Stomach (tissue), 9 donors: ENCODE data around the gene HAUS5. TPM values are rescaled to one million over a fixed set of nuclear protein-coding genes. Genes with fewer than 3 reads are reported as not detected.
"Not testable (repeated sequence)": the region's sequence is repeated elsewhere in the genome, so short reads cannot be mapped to it uniquely, and the experiment has no call there.

Source experiments
- DNase-seq, 2 donors: peaks; one replicate each; pipeline versions ENCODE4 v3.0.0 to v3.0.0-alpha.2; 2013 to 2019
- H3K27ac ChIP-seq, 5 donors: fragments of 200-600 bp in 4 of 5; sonication (generic) in 4 of 5; one replicate each; pipeline ENCODE4 v1.5.1; 2013 to 2019; ENCODE audit warnings: mild to moderate bottlenecking in 1 of 5, moderate library complexity in 1 of 5
- H3K27me3 ChIP-seq, 3 donors: fragments of 200-600 bp; sonication (generic); one replicate each; pipeline ENCODE4 v1.5.1; 2017 to 2019; ENCODE audit warnings: mixed run types in 1 of 3
- H3K36me3 ChIP-seq, 4 donors: fragments of 200-600 bp; sonication (generic); 1 replicate in 3 of 4; 2 replicates in 1 of 4; pipeline ENCODE4 v1.5.1; 2016 to 2019
- H3K4me1 ChIP-seq, 4 donors: fragments of 200-600 bp; sonication (generic); one replicate each; pipeline ENCODE4 v1.5.1; 2016 to 2019
- H3K4me3 ChIP-seq, 4 donors: fragments of 200-600 bp; sonication (generic) in 3 of 4; one replicate each; pipeline ENCODE4 v1.5.1; 2016 to 2019; ENCODE audit warnings: mild to moderate bottlenecking in 1 of 4
- H3K9me3 ChIP-seq, 4 donors: fragments of 200-600 bp; sonication (generic); one replicate each; pipeline ENCODE4 v1.5.1; 2016 to 2019
- CTCF ChIP-seq, 7 experiments: fragments of 450-650 bp in 4 of 7; fragments of 200-600 bp in 3 of 7; sonication (generic) in 3 of 7; IDR thresholded peaks; one replicate each; pipeline ENCODE4 v1.5.1; 2016 to 2019; ENCODE audit warnings: antibody characterized with exemption in 7 of 7, control low read depth in 2 of 7, mild to moderate bottlenecking in 1 of 7
- EP300 ChIP-seq: sonication (generic); formaldehyde crosslinking; IDR thresholded peaks from one replicate; pipeline ENCODE4 v1.6.1; 2017; ENCODE audit warnings: antibody characterized with exemption
- POLR2A ChIP-seq, 4 donors: fragments of 450-650 bp; IDR thresholded peaks; one replicate each; pipeline ENCODE4 v1.6.1; 2016; ENCODE audit warnings: antibody characterized with exemption in 4 of 4, control low read depth in 2 of 4, mild to moderate bottlenecking in 1 of 4, moderate library complexity in 1 of 4
- POLR2AphosphoS5 ChIP-seq, 3 donors: sonication (generic); formaldehyde crosslinking; IDR thresholded peaks; one replicate each; pipeline ENCODE4 v1.6.1; 2016; ENCODE audit warnings: antibody characterized with exemption in 3 of 3
- WGBS, 5 donors: extraction: QIAGEN DNeasy Blood & Tissue Kit in 3 of 5; methylation state at CpG; one replicate each; pipeline versions ENCODE4 v1.1.5 to v1.1.7; 2013 to 2018; 5-methylcytosine and 5-hydroxymethylcytosine counted together
- intact Hi-C: fragments of 100-400 bp; cut with DNase I; formaldehyde crosslinking; loops from one replicate; pipeline ENCODE4 v1.15.1; 2023; ENCODE audit warnings: low total_unique reads
- polyA plus RNA-seq, 3 donors: library from polyadenylated mRNA; stranded (reverse); fragments of 200-250 nt; gene quantifications; one replicate each; pipeline ENCODE4 v1.2.3, GENCODE V29; 2013
- total RNA-seq, 5 donors: library from RNA; depleted of rRNA; stranded (reverse); fragments of >200 nt; gene quantifications; one replicate each; pipeline versions ENCODE4 v1.1.0 to v1.2.3, GENCODE V29; 2014 to 2016
- donor health status: healthy with polysubstance abuse.
- donor health status: Bipolar disorder and iron deficiency.
- donor health status: healthy.

HAUS5 gene
- total and polyA plus RNA-seq, 8 donors: 4.1 to 23.2 (median 5.1) TPM

GRCh38 chr19:35596366-35596999 lies 16.1 kb upstream of the HAUS5 start:
- peaks cover 0 to 39% (median 0%) of the 10 kb centered on the region in 3 donors for H3K27me3 ChIP-seq
- TF ChIP-seq EP300 (no peak), CTCF (IDR thresholded peaks at IDR 0.05) (no peak), POLR2AphosphoS5 (IDR thresholded peaks at IDR 0.05) (no peak), POLR2A (IDR thresholded peaks at IDR 0.05) (no peak)
- DNase-seq: no peak
- 60 to 72% (median 69%) methylated on average over 4 of the region's 4 CpGs for WGBS, 5 donors
- no peak overlapping the region for H3K4me3 ChIP-seq
- intact Hi-C loops: no loop called here
- H3K4me1 ChIP-seq: no peaks in the 10 kb centered on the region
- H3K9me3 ChIP-seq: no peaks in the 10 kb centered on the region
- H3K27ac ChIP-seq: no peak overlapping the region
- H3K36me3 ChIP-seq: no peaks in the 10 kb centered on the region

- intact Hi-C loops: no loop called here
- WGBS, 5 donors: 82 to 94% (median 87%) methylated on average over 3 of the region's 3 CpGs
- H3K27ac ChIP-seq: no peak overlapping the region
Observed at GRCh38 chr19:35601971-35602370, 10.6 kb upstream of the HAUS5 start.

GRCh38 chr19:35604436-35604835 lies 8.1 kb upstream of the HAUS5 start:
- intact Hi-C loops, H3K36me3 ChIP-seq, H3K27ac ChIP-seq, H3K27me3 ChIP-seq, H3K4me3 ChIP-seq, H3K4me1 ChIP-seq, DNase-seq: not testable (repeated sequence)
- 76 to 87% (median 85%) methylated on average over 4 of the region's 4 CpGs for WGBS, 5 donors
- peaks cover 0 to 21% (median 4%) of the 10 kb centered on the region in 4 donors for H3K9me3 ChIP-seq

More at GRCh38 chr19:35601971-35602370, 10.6 kb upstream of the HAUS5 start:
- DNase-seq: no peak
- TF ChIP-seq EP300 (no peak), CTCF (IDR thresholded peaks at IDR 0.05) (no peak), POLR2A (IDR thresholded peaks at IDR 0.05) (no peak), POLR2AphosphoS5 (IDR thresholded peaks at IDR 0.05) (no peak)
- no peaks in the 10 kb centered on the region for H3K4me1 ChIP-seq
- no peaks in the 10 kb centered on the region for H3K36me3 ChIP-seq
- no peak overlapping the region for H3K4me3 ChIP-seq
- peaks cover 0 to 4% (median 0%) of the 10 kb centered on the region in 4 donors for H3K9me3 ChIP-seq
- peaks cover 0 to 7% (median 0%) of the 10 kb centered on the region in 3 donors for H3K27me3 ChIP-seq

GRCh38 chr19:35607170-35607569 lies 5.4 kb upstream of the HAUS5 start:
- H3K4me1 ChIP-seq, H3K27ac ChIP-seq, DNase-seq, H3K4me3 ChIP-seq, intact Hi-C loops, H3K36me3 ChIP-seq, H3K27me3 ChIP-seq: not testable (repeated sequence)
- H3K9me3 ChIP-seq: peaks cover 0 to 21% (median 4%) of the 10 kb centered on the region in 4 donors
- WGBS, 5 donors: 84 to 92% (median 88%) methylated on average over 8 of the region's 8 CpGs

GRCh38 chr19:35607661-35608060 lies 4.9 kb upstream of the HAUS5 start:
- TF ChIP-seq CTCF (IDR thresholded peaks at IDR 0.05) (no peak), POLR2A (IDR thresholded peaks at IDR 0.05) (no peak), POLR2AphosphoS5 (IDR thresholded peaks at IDR 0.05) (no peak), EP300 (no peak)
- WGBS, 5 donors: 67 to 82% (median 71%) methylated on average over 3 of the region's 3 CpGs
- no peaks in the 10 kb centered on the region for H3K36me3 ChIP-seq
- intact Hi-C loops: no loop called here
- no peak for DNase-seq
- peaks cover 0 to 21% (median 4%) of the 10 kb centered on the region in 4 donors for H3K9me3 ChIP-seq
- no peak overlapping the region for H3K4me3 ChIP-seq
- H3K27me3 ChIP-seq: no peaks in the 10 kb centered on the region
- H3K27ac ChIP-seq: no peak overlapping the region
- H3K4me1 ChIP-seq: peaks cover 4 to 7% (median 7%) of the 10 kb centered on the region in 4 donors
